ENCODE measurements around the gene SPATA32. TPM values are rescaled to one million over a fixed set of nuclear protein-coding genes. Genes with fewer than 3 reads are reported as not detected.
A peak's percentile ranks its signal among the peaks of the same experiment; 100 is the strongest.

SPATA32 gene
- total RNA-seq, 4 donors from 2014 or later = not detected

- intact Hi-C loops (cut with DNase I; ENCODE audit: low total_unique reads) = no loop called here
- Histone ChIP-seq H3K36me3 (no peaks in the 10 kb centered on the region), H3K9me3 (no peaks in the 10 kb centered on the region), H3K27me3 (no peaks in the 10 kb centered on the region), H3K4me1 (no peaks in the 10 kb centered on the region), H3K4me3 (no peak overlapping the region), H3K27ac (no peak overlapping the region)
- no peak for DNase-seq
- TF ChIP-seq POLR2A (IDR thresholded peaks at IDR 0.05) (no peak), CTCF (IDR thresholded peaks at IDR 0.05) (no peak)
Measured at GRCh38 chr17:45271603-45272002, 9.7 kb upstream of the SPATA32 start.

GRCh38 chr17:45270828-45271418, 9.0 kb upstream of the SPATA32 start:
- intact Hi-C loops (cut with DNase I; ENCODE audit: low total_unique reads) = no loop called here
- no peaks in the 10 kb centered on the region for H3K36me3 ChIP-seq
- TF ChIP-seq CTCF (IDR thresholded peaks at IDR 0.05) = peak in 1 of 4 experiments; percentile 24
- TF ChIP-seq POLR2A (IDR thresholded peaks at IDR 0.05) = no peak

GRCh38 chr17:45269912-45270311, 8.0 kb upstream of the SPATA32 start:
- no peak for TF ChIP-seq CTCF (IDR thresholded peaks at IDR 0.05)
- no peak for TF ChIP-seq POLR2A (IDR thresholded peaks at IDR 0.05)
- intact Hi-C loops (cut with DNase I; ENCODE audit: low total_unique reads) = no loop called here
- no peaks in the 10 kb centered on the region for H3K36me3 ChIP-seq

More at GRCh38 chr17:45270828-45271418, 9.0 kb upstream of the SPATA32 start:
- Histone ChIP-seq H3K27me3 (no peaks in the 10 kb centered on the region), H3K4me3 (no peak overlapping the region), H3K4me1 (no peaks in the 10 kb centered on the region), H3K27ac (no peak overlapping the region), H3K9me3 (no peaks in the 10 kb centered on the region)
- no peak for DNase-seq

GRCh38 chr17:45267436-45268055, 5.7 kb upstream of the SPATA32 start:
- Histone ChIP-seq H3K36me3 (no peaks in the 10 kb centered on the region), H3K4me1 (peaks cover 0 to 2% of the 10 kb centered on the region in 2 donors), H3K27me3 (no peaks in the 10 kb centered on the region), H3K27ac (no peak overlapping the region), H3K9me3 (no peaks in the 10 kb centered on the region), H3K4me3 (no peak overlapping the region)
- TF ChIP-seq POLR2A (IDR thresholded peaks at IDR 0.05) (no peak), CTCF (IDR thresholded peaks at IDR 0.05) (no peak)
- intact Hi-C loops (cut with DNase I; ENCODE audit: low total_unique reads) = no loop called here
- DNase-seq = no peak

More at GRCh38 chr17:45269912-45270311, 8.0 kb upstream of the SPATA32 start:
- H3K4me1 ChIP-seq = no peaks in the 10 kb centered on the region
- no peak overlapping the region for H3K4me3 ChIP-seq
- H3K27ac ChIP-seq = no peak overlapping the region
- no peaks in the 10 kb centered on the region for H3K27me3 ChIP-seq
- no peak for DNase-seq
- no peaks in the 10 kb centered on the region for H3K9me3 ChIP-seq

- no peak for DNase-seq
- intact Hi-C loops (cut with DNase I; ENCODE audit: low total_unique reads) = no loop called here
- no peak overlapping the region for H3K4me3 ChIP-seq
- TF ChIP-seq POLR2A (IDR thresholded peaks at IDR 0.05) (no peak), CTCF (IDR thresholded peaks at IDR 0.05) (no peak)
- H3K36me3 ChIP-seq = no peaks in the 10 kb centered on the region
- H3K9me3 ChIP-seq = no peaks in the 10 kb centered on the region
- H3K27me3 ChIP-seq = no peaks in the 10 kb centered on the region
- no peak overlapping the region for H3K27ac ChIP-seq
- H3K4me1 ChIP-seq = peaks cover 0 to 7% of the 10 kb centered on the region in 2 donors
Measured at GRCh38 chr17:45266372-45266926, 4.6 kb upstream of the SPATA32 start.

Measured in uterus (tissue), 4 donors.